ENCODE data around the gene KIAA0825. TPM values are rescaled to one million over a fixed set of nuclear protein-coding genes. Genes with fewer than 3 reads are reported as not detected.
A peak's percentile ranks its signal among the peaks of the same experiment; 100 is the strongest.

KIAA0825 gene
- total RNA-seq, 1 donor from 2014 or later = 0.26 TPM

- no peak for DNase-seq (ENCODE audit: low read depth)
- H3K4me3 ChIP-seq (ENCODE audit: low read depth, low read length) = no peak overlapping the region
- no peak for TF ChIP-seq CTCF (IDR thresholded peaks at IDR 0.05; ENCODE audit: insufficient read depth, low read length, severe bottlenecking)
- FAIRE-seq = peak; percentile 7
- no peaks in the 10 kb centered on the region for H3K27me3 ChIP-seq (ENCODE audit: control insufficient read depth, insufficient read depth, low read length)
- no peaks in the 10 kb centered on the region for H3K36me3 ChIP-seq (ENCODE audit: control insufficient read depth, insufficient read depth, low read length)
Measured at GRCh38 chr5:94326586-94326985, 291.8 kb downstream of the KIAA0825 start.

GRCh38 chr5:94316916-94317838, 301.2 kb downstream of the KIAA0825 start:
- Histone ChIP-seq H3K27me3 (ENCODE audit: control insufficient read depth, insufficient read depth, low read length) (no peaks in the 10 kb centered on the region), H3K36me3 (ENCODE audit: control insufficient read depth, insufficient read depth, low read length) (no peaks in the 10 kb centered on the region), H3K4me3 (ENCODE audit: low read depth, low read length) (no peak overlapping the region)
- no peak for DNase-seq (ENCODE audit: low read depth)
- FAIRE-seq = no peak
- no peak for TF ChIP-seq CTCF (IDR thresholded peaks at IDR 0.05; ENCODE audit: insufficient read depth, low read length, severe bottlenecking)

DNA sequence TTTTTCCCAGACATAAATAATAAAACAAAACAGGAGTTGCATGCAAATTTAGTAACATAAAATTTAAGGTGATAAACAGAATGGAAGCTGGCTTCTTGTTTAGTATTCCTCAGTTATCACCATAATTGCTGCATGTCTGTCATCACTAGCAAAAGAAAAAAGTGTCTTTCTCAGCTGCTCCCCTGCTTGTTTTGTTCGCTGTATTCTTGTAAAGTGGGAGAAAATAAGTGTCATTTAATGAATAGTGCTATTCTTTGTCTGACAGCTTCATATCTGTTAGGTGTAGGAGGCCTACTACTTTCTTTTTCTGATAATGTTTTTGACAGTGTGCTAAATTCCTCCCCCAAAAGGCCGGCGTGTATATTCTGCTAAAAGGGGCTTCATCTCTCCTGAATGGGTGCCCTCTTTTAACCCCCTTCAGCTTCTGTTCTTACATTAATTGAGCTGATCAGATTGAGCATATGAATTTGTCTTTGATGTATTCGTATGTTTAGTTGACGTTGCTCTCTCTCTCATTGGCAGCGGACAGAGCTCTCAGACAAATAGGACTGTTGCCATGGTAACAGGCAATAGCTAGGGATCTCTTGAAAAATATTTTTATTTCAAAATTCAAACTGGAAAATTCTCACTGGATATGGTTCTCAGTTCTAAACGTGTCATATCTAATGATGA, 303.8 kb downstream of the KIAA0825 start:
- no peak for DNase-seq (ENCODE audit: low read depth)
- H3K27me3 ChIP-seq (ENCODE audit: control insufficient read depth, insufficient read depth, low read length) = no peaks in the 10 kb centered on the region
- no peak overlapping the region for H3K4me3 ChIP-seq (ENCODE audit: low read depth, low read length)
- H3K36me3 ChIP-seq (ENCODE audit: control insufficient read depth, insufficient read depth, low read length) = no peaks in the 10 kb centered on the region
- TF ChIP-seq CTCF (IDR thresholded peaks at IDR 0.05; ENCODE audit: insufficient read depth, low read length, severe bottlenecking) = no peak
- no peak for FAIRE-seq

- TF ChIP-seq CTCF (IDR thresholded peaks at IDR 0.05; ENCODE audit: insufficient read depth, low read length, severe bottlenecking) = no peak
- H3K36me3 ChIP-seq (ENCODE audit: control insufficient read depth, insufficient read depth, low read length) = no peaks in the 10 kb centered on the region
- H3K27me3 ChIP-seq (ENCODE audit: control insufficient read depth, insufficient read depth, low read length) = no peaks in the 10 kb centered on the region
- no peak for FAIRE-seq
- no peak for DNase-seq (ENCODE audit: low read depth)
- no peak overlapping the region for H3K4me3 ChIP-seq (ENCODE audit: low read depth, low read length)
Measured at GRCh38 chr5:94313696-94314095, 304.7 kb downstream of the KIAA0825 start.

DNA sequence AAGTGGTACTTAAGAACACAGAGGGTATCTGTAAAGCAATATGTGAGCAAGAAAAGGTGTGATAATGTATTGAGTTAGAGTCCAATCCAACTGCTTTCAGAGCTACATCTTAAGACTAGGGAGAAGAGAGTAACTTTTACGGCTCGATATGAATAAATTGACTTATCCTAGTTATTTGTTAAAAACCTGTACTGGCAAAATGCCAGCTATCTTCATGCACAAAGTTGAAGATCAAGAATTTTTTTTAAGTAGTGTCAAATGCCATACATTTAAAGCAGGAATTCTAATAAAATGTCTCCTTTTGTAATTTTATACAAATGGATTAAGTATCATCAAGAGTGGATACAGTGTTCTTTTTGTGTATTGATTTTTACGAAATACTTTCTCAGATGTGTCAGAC, 305.2 kb downstream of the KIAA0825 start:
- FAIRE-seq = no peak
- H3K36me3 ChIP-seq (ENCODE audit: control insufficient read depth, insufficient read depth, low read length) = no peaks in the 10 kb centered on the region
- DNase-seq (ENCODE audit: low read depth) = no peak
- H3K4me3 ChIP-seq (ENCODE audit: low read depth, low read length) = no peak overlapping the region
- no peak for TF ChIP-seq CTCF (IDR thresholded peaks at IDR 0.05; ENCODE audit: insufficient read depth, low read length, severe bottlenecking)
- no peaks in the 10 kb centered on the region for H3K27me3 ChIP-seq (ENCODE audit: control insufficient read depth, insufficient read depth, low read length)

All from bronchial epithelial cell (primary cell).